ENCODE results near the gene SCD5.

DNA sequence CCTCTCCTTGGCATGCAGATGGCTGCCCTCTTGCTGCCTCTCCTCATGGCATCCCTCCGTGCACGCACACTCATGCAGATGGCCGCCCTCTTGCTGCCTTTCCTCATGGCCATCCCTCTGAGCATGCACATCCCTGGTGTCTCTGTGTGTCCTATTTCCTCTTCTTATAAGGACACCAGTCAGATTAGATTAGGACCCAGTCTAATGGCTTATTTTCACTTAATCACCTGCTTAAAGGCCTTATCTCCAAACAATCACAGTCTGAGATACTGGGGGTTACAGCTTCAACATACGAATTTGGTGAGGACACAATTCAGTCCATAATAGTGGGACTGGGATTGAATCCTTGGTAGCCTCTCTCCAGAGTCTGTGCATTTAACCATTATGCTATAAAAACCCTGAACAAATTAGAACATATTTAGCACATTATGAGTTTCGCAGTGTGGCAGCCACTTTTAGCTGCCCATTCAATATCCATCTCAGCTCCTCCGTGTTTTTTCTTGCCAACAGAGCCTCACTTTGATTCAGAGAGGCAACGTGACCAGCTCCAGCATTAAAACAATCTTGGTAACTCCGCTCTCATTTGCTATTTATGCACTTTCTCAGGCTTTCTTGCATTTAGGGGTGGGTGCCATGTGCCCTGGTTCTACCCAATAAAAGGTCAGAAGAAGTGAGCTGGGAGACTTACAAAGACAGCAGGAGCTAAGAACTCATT, 210.6 kb downstream of the SCD5 start:
- TF ChIP-seq, protein P1, sequence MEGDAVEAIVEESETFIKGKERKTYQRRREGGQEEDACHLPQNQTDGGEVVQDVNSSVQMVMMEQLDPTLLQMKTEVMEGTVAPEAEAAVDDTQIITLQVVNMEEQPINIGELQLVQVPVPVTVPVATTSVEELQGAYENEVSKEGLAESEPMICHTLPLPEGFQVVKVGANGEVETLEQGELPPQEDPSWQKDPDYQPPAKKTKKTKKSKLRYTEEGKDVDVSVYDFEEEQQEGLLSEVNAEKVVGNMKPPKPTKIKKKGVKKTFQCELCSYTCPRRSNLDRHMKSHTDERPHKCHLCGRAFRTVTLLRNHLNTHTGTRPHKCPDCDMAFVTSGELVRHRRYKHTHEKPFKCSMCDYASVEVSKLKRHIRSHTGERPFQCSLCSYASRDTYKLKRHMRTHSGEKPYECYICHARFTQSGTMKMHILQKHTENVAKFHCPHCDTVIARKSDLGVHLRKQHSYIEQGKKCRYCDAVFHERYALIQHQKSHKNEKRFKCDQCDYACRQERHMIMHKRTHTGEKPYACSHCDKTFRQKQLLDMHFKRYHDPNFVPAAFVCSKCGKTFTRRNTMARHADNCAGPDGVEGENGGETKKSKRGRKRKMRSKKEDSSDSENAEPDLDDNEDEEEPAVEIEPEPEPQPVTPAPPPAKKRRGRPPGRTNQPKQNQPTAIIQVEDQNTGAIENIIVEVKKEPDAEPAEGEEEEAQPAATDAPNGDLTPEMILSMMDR (IDR thresholded peaks at IDR 0.05): no peak
- TF ChIP-seq EZH2 (IDR thresholded peaks at IDR 0.05): no peak
- no peak for TF ChIP-seq EZH2phosphoT487 (IDR thresholded peaks at IDR 0.05)
